Measurements from ENCODE around the gene TMEM72.

DNA sequence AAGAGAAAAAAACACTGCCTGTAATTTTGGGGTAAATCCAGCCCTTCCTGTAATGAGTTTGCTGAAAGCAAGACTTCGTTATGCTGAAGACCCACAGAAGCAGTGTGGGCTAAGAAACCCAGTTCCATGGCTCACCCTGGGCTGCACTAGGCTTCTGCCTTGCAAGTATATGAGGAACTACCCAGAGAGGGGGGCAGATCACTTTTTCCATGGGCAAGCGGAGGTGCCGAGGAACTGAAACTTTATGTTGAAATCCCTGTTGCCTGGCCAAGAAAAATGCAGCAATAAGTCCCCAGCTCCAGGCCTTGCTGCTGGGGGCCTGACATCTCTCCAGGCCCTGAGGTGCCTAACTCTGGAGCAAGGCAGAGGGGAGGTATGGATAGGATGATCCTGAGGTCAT, 57.0 kb downstream of the TMEM72 start:
- TF ChIP-seq EZH2phosphoT487 (conservative IDR thresholded peaks at IDR 0.05; ENCODE audit: low read length) = no peak
- TF ChIP-seq, protein P1, sequence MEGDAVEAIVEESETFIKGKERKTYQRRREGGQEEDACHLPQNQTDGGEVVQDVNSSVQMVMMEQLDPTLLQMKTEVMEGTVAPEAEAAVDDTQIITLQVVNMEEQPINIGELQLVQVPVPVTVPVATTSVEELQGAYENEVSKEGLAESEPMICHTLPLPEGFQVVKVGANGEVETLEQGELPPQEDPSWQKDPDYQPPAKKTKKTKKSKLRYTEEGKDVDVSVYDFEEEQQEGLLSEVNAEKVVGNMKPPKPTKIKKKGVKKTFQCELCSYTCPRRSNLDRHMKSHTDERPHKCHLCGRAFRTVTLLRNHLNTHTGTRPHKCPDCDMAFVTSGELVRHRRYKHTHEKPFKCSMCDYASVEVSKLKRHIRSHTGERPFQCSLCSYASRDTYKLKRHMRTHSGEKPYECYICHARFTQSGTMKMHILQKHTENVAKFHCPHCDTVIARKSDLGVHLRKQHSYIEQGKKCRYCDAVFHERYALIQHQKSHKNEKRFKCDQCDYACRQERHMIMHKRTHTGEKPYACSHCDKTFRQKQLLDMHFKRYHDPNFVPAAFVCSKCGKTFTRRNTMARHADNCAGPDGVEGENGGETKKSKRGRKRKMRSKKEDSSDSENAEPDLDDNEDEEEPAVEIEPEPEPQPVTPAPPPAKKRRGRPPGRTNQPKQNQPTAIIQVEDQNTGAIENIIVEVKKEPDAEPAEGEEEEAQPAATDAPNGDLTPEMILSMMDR (IDR thresholded peaks at IDR 0.05; ENCODE audit: insufficient read depth, low read length, poor library complexity, severe bottlenecking) = no peak

Data from SU-DHL-6 (cell line).